Mesodermal cell (in vitro differentiated cells): ENCODE measurements around the gene YAP1. TPM values are rescaled to one million over a fixed set of nuclear protein-coding genes. Genes with fewer than 3 reads are reported as not detected.

ENCODE experiments used
- H3K27ac ChIP-seq: 2 replicates; pipeline ENCODE4 v1.7.0; 2013; ENCODE audit warnings: mild to moderate bottlenecking, low read depth, low read length, moderate library complexity; ENCODE audit not compliant: severe bottlenecking
- H3K36me3 ChIP-seq: 2 replicates; pipeline ENCODE4 v1.7.1; 2013; ENCODE audit warnings: mild to moderate bottlenecking, low read length, moderate library complexity; ENCODE audit not compliant: control insufficient read depth, insufficient read depth
- H3K4me1 ChIP-seq: one replicate; pipeline ENCODE4 v1.7.1; 2013; ENCODE audit warnings: mild to moderate bottlenecking, low read length; ENCODE audit not compliant: insufficient read depth, control insufficient read depth, poor library complexity, severe bottlenecking
- H3K4me3 ChIP-seq: 2 replicates; pipeline ENCODE4 v1.7.0; 2013; ENCODE audit warnings: low read length, control low read depth, mild to moderate bottlenecking; ENCODE audit not compliant: insufficient read depth, poor library complexity, severe bottlenecking; ENCODE audit errors: extremely low read depth
- H3K9me3 ChIP-seq: 2 replicates; pipeline ENCODE4 v1.7.1; 2013; ENCODE audit warnings: mild to moderate bottlenecking, low read length, moderate library complexity; ENCODE audit not compliant: control insufficient read depth
- WGBS, 2 experiments: methylation state at CpG; one replicate each; pipeline ENCODE4 v1.1.5; 2013; ENCODE audit warnings: missing lambda C conversion rate in 2 of 2; ENCODE audit not compliant: insufficient coverage in 2 of 2; 5-methylcytosine and 5-hydroxymethylcytosine counted together
- polyA plus RNA-seq, 2 experiments: library from polyadenylated mRNA; stranded (reverse); fragments of 50-300 nt; gene quantifications; one replicate each; pipeline ENCODE4 v1.2.3, GENCODE V29; 2013

The YAP1 gene
- 137 TPM for polyA plus RNA-seq (2013, experiment 1 of 2)
- polyA plus RNA-seq (2013, experiment 2 of 2), result 131 TPM

DNA sequence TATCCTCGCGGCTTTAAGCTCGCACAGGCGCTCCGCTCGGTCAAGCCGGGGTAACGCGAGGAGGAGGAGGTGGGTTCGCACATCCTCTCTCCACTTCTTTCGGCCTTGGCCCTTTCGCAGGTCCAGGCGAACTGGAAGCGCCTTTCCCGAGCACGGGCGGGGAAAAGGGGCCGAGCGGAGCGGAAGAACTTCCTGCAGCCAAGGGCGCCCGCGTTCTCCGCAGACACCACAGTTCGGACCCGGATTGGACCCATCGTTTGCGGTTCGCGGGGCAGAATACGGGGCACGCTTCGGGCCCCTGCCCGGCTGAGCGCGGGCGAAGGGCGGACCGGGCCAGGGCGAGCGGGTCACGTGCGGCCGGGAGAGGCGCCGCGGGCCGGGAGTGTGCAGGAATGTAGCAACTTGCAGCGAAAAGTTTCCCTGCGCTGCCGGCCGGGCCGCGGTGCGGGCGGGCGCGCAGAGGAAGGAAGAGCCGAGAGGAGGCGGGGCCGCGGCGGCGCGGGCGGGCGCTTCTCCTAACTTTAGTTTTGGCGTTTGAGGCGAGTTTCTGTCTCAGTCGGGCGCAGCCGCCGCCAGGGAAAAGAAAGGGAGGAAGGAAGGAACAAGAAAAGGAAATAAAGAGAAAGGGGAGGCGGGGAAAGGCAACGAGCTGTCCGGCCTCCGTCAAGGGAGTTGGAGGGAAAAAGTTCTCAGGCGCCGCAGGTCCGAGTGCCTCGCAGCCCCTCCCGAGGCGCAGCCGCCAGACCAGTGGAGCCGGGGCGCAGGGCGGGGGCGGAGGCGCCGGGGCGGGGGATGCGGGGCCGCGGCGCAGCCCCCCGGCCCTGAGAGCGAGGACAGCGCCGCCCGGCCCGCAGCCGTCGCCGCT is at the start of gene YAP1:
YAP1 (plus strand) TSS at position 552 of the 865 bp plus-strand sequence. CDS start 402 bp downstream, outside the sequence.
- Histone ChIP-seq H3K4me1 (peaks cover 17% of the 10 kb centered on the region), H3K27ac (peak within 1 kb of the TSS; percentile 99), H3K9me3 (no peaks in the 10 kb centered on the region), H3K4me3 (peak within 1 kb of the TSS; percentile 89), H3K36me3 (peaks cover 7% of the 10 kb centered on the region)
- WGBS, 2 experiments, result 0% methylated on average over 78 to 87 of the region's 104 CpGs

DNA sequence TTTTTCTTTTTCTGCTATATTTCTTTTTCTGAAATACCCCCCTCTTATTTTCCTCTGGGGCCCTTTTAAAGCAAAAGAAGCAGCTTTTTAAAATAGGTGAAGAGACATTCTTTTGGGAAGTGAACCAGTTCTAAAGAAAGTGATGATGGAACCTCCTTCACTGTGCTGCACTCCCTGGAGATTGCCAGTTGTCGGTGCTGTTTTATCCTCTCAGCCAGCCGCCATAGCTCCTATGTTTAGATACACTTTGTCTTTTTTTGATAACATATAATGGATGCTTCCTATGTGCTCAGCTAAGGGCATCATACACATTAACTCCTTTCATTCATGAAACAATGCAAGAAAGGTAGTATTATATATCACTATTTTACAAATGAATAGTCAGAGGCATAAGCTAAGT is 49.0 kb upstream of the YAP1 start:
- H3K4me3 ChIP-seq, result no peak overlapping the region
- WGBS, 2 experiments, result 0% methylated on average over 1 of the region's 2 CpGs; no CpG with 5 or more reads in 1 of the 2 experiments
- no peaks in the 10 kb centered on the region for H3K9me3 ChIP-seq

DNA sequence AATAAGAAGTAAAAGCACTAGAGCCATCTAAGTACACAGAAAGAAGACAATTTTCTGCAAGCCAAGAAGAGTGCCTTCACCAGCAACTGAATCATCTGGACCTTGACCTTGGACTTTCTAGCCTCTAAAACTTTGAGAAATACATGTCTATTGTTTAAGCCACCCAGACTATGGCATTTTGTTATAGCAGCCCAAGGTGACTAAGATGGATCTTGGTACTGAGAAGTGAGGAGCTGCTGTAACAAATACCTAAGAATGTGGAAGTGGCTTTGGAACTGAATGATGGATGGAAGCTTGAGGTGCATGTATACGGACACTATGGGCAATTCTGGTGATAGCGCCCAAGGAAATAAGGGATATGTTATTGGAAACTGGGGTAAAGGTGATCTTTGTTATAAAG is 48.1 kb upstream of the YAP1 start:
- no peak overlapping the region for H3K27ac ChIP-seq
- H3K4me3 ChIP-seq, result no peak overlapping the region
- H3K36me3 ChIP-seq, result no peaks in the 10 kb centered on the region
- H3K4me1 ChIP-seq, result no peaks in the 10 kb centered on the region
- 100% methylated on average over 2 of the region's 2 CpGs for WGBS, 2 experiments
- no peaks in the 10 kb centered on the region for H3K9me3 ChIP-seq

More for the DNA sequence above, 49.0 kb upstream of the YAP1 start:
- Histone ChIP-seq H3K36me3 (no peaks in the 10 kb centered on the region), H3K4me1 (no peaks in the 10 kb centered on the region), H3K27ac (no peak overlapping the region)

DNA sequence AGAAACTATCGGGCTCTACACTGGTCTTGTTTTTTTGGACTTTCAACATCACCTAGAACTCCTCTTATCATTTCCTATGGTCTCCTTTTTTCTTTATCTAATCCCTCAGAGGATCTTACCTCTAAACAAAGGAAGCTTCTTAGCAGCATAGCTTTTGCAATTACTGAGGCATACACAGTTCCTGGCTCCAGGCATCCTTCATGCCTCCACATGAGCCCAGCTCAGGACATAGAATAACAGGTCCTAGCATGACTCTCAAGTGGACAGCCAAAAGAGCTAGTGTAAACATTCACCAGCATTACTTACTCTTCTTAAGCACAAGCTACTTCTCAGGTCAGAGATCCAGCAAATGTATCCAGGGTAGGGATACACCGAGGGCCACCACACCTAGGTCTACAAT is 45.9 kb upstream of the YAP1 start:
- H3K4me3 ChIP-seq, result no peak overlapping the region
- WGBS, 2 experiments, result 88 to 100% methylated on average over 1 of the region's 2 CpGs
- H3K27ac ChIP-seq, result no peak overlapping the region
- H3K36me3 ChIP-seq, result no peaks in the 10 kb centered on the region
- no peaks in the 10 kb centered on the region for H3K4me1 ChIP-seq
- H3K9me3 ChIP-seq, result no peaks in the 10 kb centered on the region

DNA sequence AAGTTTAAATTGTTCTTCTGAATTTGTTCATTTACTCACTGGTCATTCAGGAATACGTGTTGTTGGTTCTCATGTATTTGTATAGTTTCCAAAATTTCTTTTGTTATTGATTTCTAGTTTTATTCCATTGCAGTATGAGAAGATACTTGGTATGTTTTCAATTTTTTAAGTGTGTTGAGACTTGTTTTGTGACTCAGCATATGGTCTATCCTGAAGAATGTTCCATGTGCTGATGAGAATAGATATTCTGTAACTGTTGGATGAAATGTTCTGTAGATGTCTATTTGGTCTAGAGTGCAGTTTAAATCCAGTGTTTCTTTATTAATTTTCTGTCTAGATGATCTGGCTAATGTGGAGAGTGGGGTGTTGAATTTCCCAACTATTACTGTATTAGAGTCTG is 39.5 kb upstream of the YAP1 start:
- H3K27ac ChIP-seq, result no peak overlapping the region
- WGBS, 2 experiments, result no CpG with 5 or more reads among the region's 1 CpG
- H3K9me3 ChIP-seq, result peaks cover 29% of the 10 kb centered on the region
- no peaks in the 10 kb centered on the region for H3K4me1 ChIP-seq
- no peaks in the 10 kb centered on the region for H3K36me3 ChIP-seq
- no peak overlapping the region for H3K4me3 ChIP-seq

DNA sequence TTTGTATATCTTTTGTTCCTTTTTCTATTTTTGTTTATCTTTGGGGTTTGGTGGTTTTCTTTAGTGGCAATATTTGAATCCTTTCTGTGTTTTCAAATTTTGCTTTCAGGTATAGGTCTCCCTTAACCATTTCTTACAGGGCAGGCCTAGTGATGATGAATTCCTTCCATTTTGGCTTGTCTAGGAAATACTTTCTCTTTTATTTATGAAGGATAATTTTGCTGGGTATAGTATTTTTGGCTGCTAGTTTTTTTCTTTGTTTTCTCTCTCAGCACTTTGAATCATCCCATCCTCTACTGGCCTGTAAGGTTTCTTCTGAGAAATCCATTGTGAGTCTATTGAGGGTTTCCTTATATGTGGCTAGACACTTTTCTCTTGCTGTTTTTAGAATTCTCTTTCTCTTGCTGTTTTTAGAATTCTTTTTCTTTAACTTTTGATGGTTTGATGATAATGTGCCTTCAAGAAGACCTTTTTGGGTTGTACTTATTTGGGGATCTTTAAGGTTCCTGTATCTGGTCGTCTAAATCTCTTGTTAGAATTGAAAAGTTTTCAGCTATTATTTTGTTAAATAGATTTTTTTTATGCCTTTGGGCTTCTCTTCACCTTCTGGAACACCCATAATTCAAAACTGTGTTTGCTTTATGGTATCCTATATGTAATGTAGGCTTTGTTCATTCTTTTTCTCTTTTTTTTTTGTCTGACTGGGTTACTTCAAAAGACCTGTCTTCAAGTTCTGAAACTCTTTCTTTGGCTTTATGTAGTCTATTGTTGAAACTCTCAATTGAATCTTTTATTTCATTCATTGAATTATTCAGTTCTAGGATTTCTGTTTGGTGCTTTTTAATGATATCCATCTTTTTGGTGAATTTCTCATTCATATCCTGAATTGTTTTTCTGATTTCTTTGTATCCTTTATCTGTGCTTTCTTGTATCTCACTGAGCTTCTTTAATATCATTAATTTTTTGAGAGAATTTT is 38.5 kb upstream of the YAP1 start:
- Histone ChIP-seq H3K27ac (no peak overlapping the region), H3K36me3 (no peaks in the 10 kb centered on the region), H3K4me3 (no peak overlapping the region), H3K9me3 (peaks cover 29% of the 10 kb centered on the region), H3K4me1 (no peaks in the 10 kb centered on the region)
- WGBS, 2 experiments, result no CpG with 5 or more reads among the region's 1 CpG

DNA sequence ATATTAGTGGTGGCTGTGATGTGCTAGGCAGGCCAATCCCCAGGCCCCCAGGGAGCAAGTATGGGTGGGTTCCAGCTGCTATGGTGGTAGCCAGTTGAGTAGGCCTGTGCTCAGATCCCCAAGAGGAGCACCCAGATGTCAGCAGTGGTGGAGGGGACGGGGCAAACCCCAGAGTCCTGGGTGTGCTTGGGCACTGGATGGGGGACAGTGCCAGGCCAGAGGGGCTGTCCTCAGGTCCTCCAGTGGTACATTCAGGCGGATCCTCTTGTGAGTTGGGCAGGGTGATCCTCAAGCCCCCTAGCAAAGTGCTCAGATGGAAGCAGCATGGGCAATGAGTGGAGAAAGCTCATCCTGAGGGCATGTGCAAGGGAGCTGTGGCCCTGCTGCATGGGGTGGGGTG is 37.0 kb upstream of the YAP1 start:
- Histone ChIP-seq H3K4me1 (no peaks in the 10 kb centered on the region), H3K4me3 (no peak overlapping the region), H3K27ac (no peak overlapping the region), H3K36me3 (no peaks in the 10 kb centered on the region), H3K9me3 (peaks cover 29% of the 10 kb centered on the region)
- 92 to 93% methylated on average over 2 of the region's 2 CpGs for WGBS, 2 experiments

DNA sequence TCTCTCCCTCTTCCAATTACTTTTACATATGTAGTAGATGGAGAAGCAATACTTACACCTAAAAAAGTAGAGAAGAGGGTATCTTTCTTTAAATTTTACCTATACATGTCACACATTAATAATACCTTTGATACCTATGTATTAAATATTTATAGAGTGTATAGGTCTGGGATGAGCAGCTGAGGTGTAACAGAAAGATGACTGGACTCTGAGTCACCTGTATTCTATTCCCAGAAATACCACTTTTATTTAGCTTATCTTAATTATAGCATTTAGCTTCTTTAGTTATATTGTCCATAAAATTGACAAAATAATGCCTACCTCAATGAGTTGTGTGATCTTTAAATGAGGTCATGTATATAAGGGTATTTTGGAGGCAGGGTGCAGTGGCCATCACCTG is 30.6 kb upstream of the YAP1 start:
- no peaks in the 10 kb centered on the region for H3K9me3 ChIP-seq
- H3K27ac ChIP-seq, result no peak overlapping the region
- no peak overlapping the region for H3K4me3 ChIP-seq
- H3K4me1 ChIP-seq, result no peaks in the 10 kb centered on the region
- H3K36me3 ChIP-seq, result no peaks in the 10 kb centered on the region

DNA sequence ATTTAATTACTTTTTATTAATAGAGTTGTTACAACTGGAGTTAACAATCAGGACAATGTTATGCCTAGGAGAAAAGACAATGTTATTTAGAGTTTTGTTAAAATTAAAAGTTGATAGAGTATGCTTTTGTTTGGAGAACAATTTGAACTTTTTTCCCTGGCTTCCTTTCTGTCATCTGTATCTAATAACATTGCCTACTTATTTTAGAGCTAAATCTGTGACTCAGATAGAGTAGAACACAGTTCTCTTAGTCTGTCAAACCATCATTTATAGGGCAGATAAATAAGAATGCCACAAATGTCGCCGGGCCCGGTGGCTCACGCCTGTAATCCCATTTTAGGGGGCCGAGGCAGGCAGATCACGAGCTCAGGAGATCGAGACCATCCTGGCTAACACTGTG is 28.9 kb upstream of the YAP1 start:
- Histone ChIP-seq H3K36me3 (no peaks in the 10 kb centered on the region), H3K9me3 (no peaks in the 10 kb centered on the region), H3K27ac (no peak overlapping the region), H3K4me3 (no peak overlapping the region), H3K4me1 (peaks cover 6% of the 10 kb centered on the region)
- whole genome bisulfite sequencing, 2 experiments, result 94 to 95% methylated on average over 7 of the region's 7 CpGs

DNA sequence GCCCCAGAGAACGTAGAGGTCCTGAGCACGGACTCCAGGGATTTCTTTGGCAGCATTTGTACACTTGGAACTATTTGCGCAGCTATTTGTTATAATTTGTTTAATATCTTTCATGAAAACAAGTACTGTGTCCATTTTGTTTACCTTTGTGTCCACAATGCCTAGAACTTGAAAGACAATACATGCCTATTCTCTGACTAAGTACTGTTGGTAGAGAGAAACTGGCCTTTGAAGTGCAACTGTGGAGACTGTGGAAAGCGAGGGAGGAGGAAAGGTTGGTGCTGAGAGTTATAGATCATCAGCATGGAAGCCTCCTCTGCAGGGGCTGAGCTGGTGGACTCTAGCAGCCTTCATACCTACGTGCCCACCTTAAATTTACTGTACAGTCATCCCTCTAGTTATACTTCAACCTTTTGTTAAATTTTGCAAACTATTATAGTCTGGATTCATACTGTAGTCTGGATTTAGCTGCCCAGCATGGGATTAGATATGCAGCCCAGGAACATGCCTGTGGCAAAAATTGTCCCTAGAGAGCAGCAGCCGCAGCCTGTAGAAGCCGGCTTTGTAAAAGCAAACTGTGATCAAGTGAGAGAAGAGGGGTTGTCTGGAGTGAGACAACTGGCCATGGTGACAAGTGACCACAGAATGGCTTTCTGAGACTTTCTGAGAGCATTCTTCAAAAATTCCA is 24.2 kb upstream of the YAP1 start:
- peaks cover 6% of the 10 kb centered on the region for H3K4me1 ChIP-seq
- no peaks in the 10 kb centered on the region for H3K36me3 ChIP-seq
- no peak overlapping the region for H3K27ac ChIP-seq
- H3K9me3 ChIP-seq, result no peaks in the 10 kb centered on the region
- no peak overlapping the region for H3K4me3 ChIP-seq
- WGBS, 2 experiments, result 60 to 93% methylated on average over 3 of the region's 7 CpGs
